Measurements from ENCODE around the gene PHLDB2.

GRCh38 chr3:111901637-111902036 is 42.6 kb downstream of the PHLDB2 start:
- TF ChIP-seq CTCF (IDR thresholded peaks at IDR 0.05 in 2 of 3, conservative IDR thresholded peaks at IDR 0.05 in 1 of 3; ENCODE audit: borderline replicate concordance in 1 of 3, insufficient read depth in 1 of 3, low read depth in 2 of 3, low read length in 2 of 3) (no peak), SIN3A (IDR thresholded peaks at IDR 0.05; ENCODE audit: low read depth) (no peak), CEBPB (IDR thresholded peaks at IDR 0.05; ENCODE audit: low read depth) (no peak), ZBTB33 (IDR thresholded peaks at IDR 0.05; ENCODE audit: extremely low read depth, insufficient replicate concordance, low read length) (no peak), REST (IDR thresholded peaks at IDR 0.05; ENCODE audit: low read depth) (no peak), POLR2AphosphoS5 (IDR thresholded peaks at IDR 0.05; ENCODE audit: low read depth, low read length) (no peak), EZH2phosphoT487 (IDR thresholded peaks at IDR 0.05; ENCODE audit: borderline replicate concordance) (no peak), ATF3 (IDR thresholded peaks at IDR 0.05) (no peak), JUND (IDR thresholded peaks at IDR 0.05) (no peak), EGR1 (IDR thresholded peaks at IDR 0.05; ENCODE audit: low read depth) (no peak), MAX (IDR thresholded peaks at IDR 0.05) (no peak), POLR2A (IDR thresholded peaks at IDR 0.05; ENCODE audit: borderline replicate concordance, extremely low read depth, insufficient read depth, insufficient read length) (no peak), YY1 (IDR thresholded peaks at IDR 0.05; ENCODE audit: extremely low read depth, insufficient replicate concordance, low read depth, low read length) (no peak), EZH2 (IDR thresholded peaks at IDR 0.05) (no peak)
